ENCODE measurements around the gene C12orf42. TPM values are rescaled to one million over a fixed set of nuclear protein-coding genes. Genes with fewer than 3 reads are reported as not detected.

Gene C12orf42
- total RNA-seq, 1 experiment from 2014 or later: not detected

DNA sequence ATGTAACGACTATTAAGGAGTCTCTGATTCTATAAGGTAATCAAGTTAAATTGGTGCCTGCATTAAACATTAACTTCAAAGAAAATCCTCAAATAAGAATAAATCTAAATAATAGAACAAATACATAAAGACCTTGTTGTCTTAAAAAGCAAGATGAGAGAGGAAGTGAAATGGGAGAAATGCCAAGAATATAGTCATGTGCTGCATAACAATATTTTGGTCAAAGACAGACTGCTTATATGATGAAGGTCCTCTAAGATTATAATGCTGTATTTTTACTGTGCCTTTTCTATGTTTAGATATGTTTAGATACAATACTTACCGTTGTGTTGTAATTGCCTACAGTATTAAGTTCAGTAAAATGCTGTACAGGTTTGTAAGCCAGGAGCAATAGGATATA, 213.6 kb downstream of the C12orf42 start:
- Histone ChIP-seq H3K9me3 (ENCODE audit: insufficient read depth, low read depth) (no peaks in the 10 kb centered on the region), H3K4me2 (no peak overlapping the region), H2AFZ (no peak overlapping the region), H3K9me2 (ENCODE audit: insufficient read depth) (no peaks in the 10 kb centered on the region), H4K20me1 (ENCODE audit: insufficient read depth) (no peaks in the 10 kb centered on the region), H3K36me3 (ENCODE audit: low read depth) (no peaks in the 10 kb centered on the region), H3K4me3 (no peak overlapping the region), H3K79me2 (ENCODE audit: low read depth) (no peaks in the 10 kb centered on the region), H3K27ac (no peak overlapping the region), H3K27me3 (ENCODE audit: insufficient read depth, low read depth) (no peaks in the 10 kb centered on the region), H3F3A (ENCODE audit: insufficient read depth, low read depth) (no peaks in the 10 kb centered on the region), H3K4me1 (replicated peaks; ENCODE audit: insufficient read depth) (no peaks in the 10 kb centered on the region)
- TF ChIP-seq EZH2 (IDR thresholded peaks at IDR 0.05; ENCODE audit: low read depth): no peak
- TF ChIP-seq, protein P1, sequence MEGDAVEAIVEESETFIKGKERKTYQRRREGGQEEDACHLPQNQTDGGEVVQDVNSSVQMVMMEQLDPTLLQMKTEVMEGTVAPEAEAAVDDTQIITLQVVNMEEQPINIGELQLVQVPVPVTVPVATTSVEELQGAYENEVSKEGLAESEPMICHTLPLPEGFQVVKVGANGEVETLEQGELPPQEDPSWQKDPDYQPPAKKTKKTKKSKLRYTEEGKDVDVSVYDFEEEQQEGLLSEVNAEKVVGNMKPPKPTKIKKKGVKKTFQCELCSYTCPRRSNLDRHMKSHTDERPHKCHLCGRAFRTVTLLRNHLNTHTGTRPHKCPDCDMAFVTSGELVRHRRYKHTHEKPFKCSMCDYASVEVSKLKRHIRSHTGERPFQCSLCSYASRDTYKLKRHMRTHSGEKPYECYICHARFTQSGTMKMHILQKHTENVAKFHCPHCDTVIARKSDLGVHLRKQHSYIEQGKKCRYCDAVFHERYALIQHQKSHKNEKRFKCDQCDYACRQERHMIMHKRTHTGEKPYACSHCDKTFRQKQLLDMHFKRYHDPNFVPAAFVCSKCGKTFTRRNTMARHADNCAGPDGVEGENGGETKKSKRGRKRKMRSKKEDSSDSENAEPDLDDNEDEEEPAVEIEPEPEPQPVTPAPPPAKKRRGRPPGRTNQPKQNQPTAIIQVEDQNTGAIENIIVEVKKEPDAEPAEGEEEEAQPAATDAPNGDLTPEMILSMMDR (conservative IDR thresholded peaks at IDR 0.05): no peak
- intact Hi-C loops (cut with micrococcal nuclease; ENCODE audit: unreplicated experiment): no loop called here
- ChIA-PET CTCF (no interaction called here), POLR2A (ENCODE audit: unreplicated experiment) (no interaction called here)
- BruUV-seq (replicated peaks): no TSS peak
- no peak for DNase-seq

DNA sequence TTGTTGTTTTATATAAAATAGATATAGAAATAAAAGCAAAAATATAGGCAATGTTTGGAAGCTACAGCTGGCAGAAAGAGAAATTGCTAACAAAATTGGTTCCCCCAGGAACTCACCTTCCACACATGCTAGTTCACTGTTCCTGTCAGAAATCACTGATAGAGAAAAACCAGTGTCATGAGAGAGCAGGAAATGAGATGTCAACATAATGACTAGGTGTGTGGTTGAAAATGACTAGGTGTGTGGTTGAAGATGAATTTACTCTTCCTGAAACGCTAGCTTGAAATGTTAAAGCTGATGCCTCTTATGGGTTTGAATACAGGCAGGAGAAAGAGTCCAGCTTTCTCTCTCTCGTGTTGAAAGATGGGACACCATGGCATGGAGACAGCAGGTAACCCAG, 216.3 kb downstream of the C12orf42 start:
- Histone ChIP-seq H3K9me3 (ENCODE audit: insufficient read depth, low read depth) (no peaks in the 10 kb centered on the region), H3K4me3 (no peak overlapping the region), H3K4me1 (replicated peaks; ENCODE audit: insufficient read depth) (no peaks in the 10 kb centered on the region), H3K9me2 (ENCODE audit: insufficient read depth) (no peaks in the 10 kb centered on the region), H2AFZ (no peak overlapping the region), H3K27me3 (ENCODE audit: insufficient read depth, low read depth) (no peaks in the 10 kb centered on the region), H3K36me3 (ENCODE audit: low read depth) (no peaks in the 10 kb centered on the region), H3K4me2 (no peak overlapping the region), H3K79me2 (ENCODE audit: low read depth) (no peaks in the 10 kb centered on the region), H3K27ac (no peak overlapping the region), H4K20me1 (ENCODE audit: insufficient read depth) (no peaks in the 10 kb centered on the region), H3F3A (ENCODE audit: insufficient read depth, low read depth) (no peaks in the 10 kb centered on the region)
- DNase-seq: no peak
- no TSS peak for BruUV-seq (replicated peaks)
- ChIA-PET CTCF (no interaction called here), POLR2A (ENCODE audit: unreplicated experiment) (no interaction called here)
- TF ChIP-seq, protein P1 (conservative IDR thresholded peaks at IDR 0.05): no peak
- no peak for TF ChIP-seq EZH2 (IDR thresholded peaks at IDR 0.05; ENCODE audit: low read depth)
- intact Hi-C loops (cut with micrococcal nuclease; ENCODE audit: unreplicated experiment): no loop called here

DNA sequence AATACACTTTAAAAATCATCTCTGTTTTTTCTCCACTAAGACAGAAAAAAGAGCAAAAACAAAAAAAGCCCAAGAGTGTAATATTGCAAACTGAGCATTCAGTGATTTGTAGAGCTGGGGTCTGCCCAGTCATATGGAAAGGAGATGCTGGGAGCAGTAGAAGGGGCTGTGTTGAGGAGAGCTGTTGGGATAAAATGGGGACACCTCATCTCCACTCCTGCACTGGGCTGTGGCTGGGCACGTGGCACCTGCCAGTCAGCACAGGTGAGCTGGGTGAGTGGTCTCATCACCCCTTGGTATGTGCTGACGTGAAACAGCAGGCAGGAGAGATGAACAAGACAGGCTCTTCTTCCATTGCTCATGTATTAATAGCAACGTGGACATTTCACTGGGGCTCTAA, 217.4 kb downstream of the C12orf42 start:
- BruUV-seq (replicated peaks): no TSS peak
- Histone ChIP-seq H3K27me3 (ENCODE audit: insufficient read depth, low read depth) (no peaks in the 10 kb centered on the region), H3F3A (ENCODE audit: insufficient read depth, low read depth) (no peaks in the 10 kb centered on the region), H3K9me3 (ENCODE audit: insufficient read depth, low read depth) (no peaks in the 10 kb centered on the region), H3K4me3 (no peak overlapping the region), H3K9me2 (ENCODE audit: insufficient read depth) (no peaks in the 10 kb centered on the region), H3K4me2 (no peak overlapping the region), H3K79me2 (ENCODE audit: low read depth) (no peaks in the 10 kb centered on the region), H4K20me1 (ENCODE audit: insufficient read depth) (no peaks in the 10 kb centered on the region), H3K27ac (no peak overlapping the region), H3K36me3 (ENCODE audit: low read depth) (no peaks in the 10 kb centered on the region), H3K4me1 (replicated peaks; ENCODE audit: insufficient read depth) (no peaks in the 10 kb centered on the region), H2AFZ (no peak overlapping the region)
- no peak for TF ChIP-seq EZH2 (IDR thresholded peaks at IDR 0.05; ENCODE audit: low read depth)
- TF ChIP-seq, protein P1 (conservative IDR thresholded peaks at IDR 0.05): no peak
- POLR2A ChIA-PET (ENCODE audit: unreplicated experiment): no interaction called here
- CTCF ChIA-PET: no interaction called here
- intact Hi-C loops (cut with micrococcal nuclease; ENCODE audit: unreplicated experiment): no loop called here
- no peak for DNase-seq
